Astrocyte (in vitro differentiated cells and primary cell): ENCODE data around the gene TATDN2. TPM values are rescaled to one million over a fixed set of nuclear protein-coding genes. Genes with fewer than 3 reads are reported as not detected.
A peak's percentile ranks its signal among the peaks of the same experiment; 100 is the strongest.

Experiments used
- DNase-seq: peaks from one replicate; pipeline ENCODE4 v3.0.0-alpha.2; 2010; ENCODE audit warnings: low read depth
- FAIRE-seq: peaks from 2 replicates; lab custom pipeline; 2011; peaks lifted over from hg19 to GRCh38; lab: Jason Lieb, UNC
- H2AFZ ChIP-seq: 2 replicates; pipeline ENCODE4 v1.6.0; 2012; ENCODE audit warnings: low read depth, low read length, inconsistent platforms
- H3K27ac ChIP-seq: 2 replicates; pipeline ENCODE4 v1.5.1; 2011; ENCODE audit warnings: low read depth, low read length, inconsistent platforms
- H3K27me3 ChIP-seq: 2 replicates; pipeline ENCODE4 v1.6.0; 2011; ENCODE audit warnings: low read length, inconsistent platforms; ENCODE audit not compliant: insufficient read depth
- H3K36me3 ChIP-seq: 2 replicates; pipeline ENCODE4 v1.5.1; 2011; ENCODE audit warnings: low read length, inconsistent platforms; ENCODE audit not compliant: insufficient read depth
- H3K4me1 ChIP-seq: 2 replicates; pipeline ENCODE4 v1.5.1; 2011; ENCODE audit warnings: low read length, inconsistent platforms; ENCODE audit not compliant: insufficient read depth
- H3K4me2 ChIP-seq: 2 replicates; pipeline ENCODE4 v1.6.0; 2012; ENCODE audit warnings: low read length, inconsistent platforms
- H3K4me3 ChIP-seq: 2 replicates; pipeline ENCODE4 v1.5.1; 2011; ENCODE audit warnings: low read depth, mild to moderate bottlenecking, low read length, inconsistent platforms; ENCODE audit not compliant: insufficient read depth
- H3K79me2 ChIP-seq: 2 replicates; pipeline ENCODE4 v1.6.0; 2012; ENCODE audit warnings: mild to moderate bottlenecking, low read length, inconsistent platforms; ENCODE audit not compliant: insufficient read depth
- H3K9ac ChIP-seq: 2 replicates; pipeline ENCODE4 v1.6.0; 2012; ENCODE audit warnings: mild to moderate bottlenecking, low read length, inconsistent platforms
- H3K9me3 ChIP-seq: 2 replicates; pipeline ENCODE4 v1.5.1; 2012; ENCODE audit warnings: low read depth, mild to moderate bottlenecking, low read length, inconsistent platforms; ENCODE audit not compliant: insufficient read depth
- H4K20me1 ChIP-seq: 2 replicates; pipeline ENCODE4 v1.6.0; 2012; ENCODE audit warnings: low read length, inconsistent platforms; ENCODE audit not compliant: insufficient read depth
- H3K27ac Mint-ChIP-seq: one replicate; pipeline ENCODE4 v1.8.0; 2021; ENCODE audit warnings: mild to moderate bottlenecking, mixed read lengths; ENCODE audit not compliant: unreplicated experiment
- H3K27me3 Mint-ChIP-seq: one replicate; pipeline ENCODE4 v1.8.0; 2021; ENCODE audit warnings: low read depth, mixed read lengths; ENCODE audit not compliant: unreplicated experiment
- H3K36me3 Mint-ChIP-seq: one replicate; pipeline ENCODE4 v1.8.0; 2021; ENCODE audit warnings: low read depth, mixed read lengths; ENCODE audit not compliant: unreplicated experiment
- H3K4me1 Mint-ChIP-seq: one replicate; pipeline ENCODE4 v1.8.0; 2021; ENCODE audit warnings: low read depth, mixed read lengths; ENCODE audit not compliant: unreplicated experiment
- H3K4me3 Mint-ChIP-seq: one replicate; pipeline ENCODE4 v1.8.0; 2021; ENCODE audit warnings: mild to moderate bottlenecking, moderate library complexity, mixed read lengths; ENCODE audit not compliant: unreplicated experiment
- H3K9me3 Mint-ChIP-seq: one replicate; pipeline ENCODE4 v1.8.0; 2021; ENCODE audit warnings: mild to moderate bottlenecking, mixed read lengths; ENCODE audit not compliant: unreplicated experiment
- EZH2 ChIP-seq: IDR thresholded peaks from 2 replicates; pipeline ENCODE4 v1.6.1; 2012; ENCODE audit warnings: mild to moderate bottlenecking, low read length, inconsistent platforms; ENCODE audit not compliant: insufficient read depth
- total RNA-seq: library from RNA; stranded (reverse); gene quantifications from 2 replicates; pipeline ENCODE4 v1.2.1, GENCODE V29; 2021
- TF ChIP-seq, protein P1 (sequence below): IDR thresholded peaks from 2 replicates; pipeline ENCODE4 v1.5.1; 2011; ENCODE audit warnings: low read depth, mild to moderate bottlenecking, inconsistent platforms, low read length, moderate library complexity; ENCODE audit not compliant: insufficient read depth

Gene TATDN2
- total RNA-seq, 1 donor from 2014 or later: 29.5 TPM

GRCh38 chr3:10272977-10273376 lies 24.7 kb downstream of the TATDN2 start:
- H2AFZ ChIP-seq: no peak overlapping the region

DNA sequence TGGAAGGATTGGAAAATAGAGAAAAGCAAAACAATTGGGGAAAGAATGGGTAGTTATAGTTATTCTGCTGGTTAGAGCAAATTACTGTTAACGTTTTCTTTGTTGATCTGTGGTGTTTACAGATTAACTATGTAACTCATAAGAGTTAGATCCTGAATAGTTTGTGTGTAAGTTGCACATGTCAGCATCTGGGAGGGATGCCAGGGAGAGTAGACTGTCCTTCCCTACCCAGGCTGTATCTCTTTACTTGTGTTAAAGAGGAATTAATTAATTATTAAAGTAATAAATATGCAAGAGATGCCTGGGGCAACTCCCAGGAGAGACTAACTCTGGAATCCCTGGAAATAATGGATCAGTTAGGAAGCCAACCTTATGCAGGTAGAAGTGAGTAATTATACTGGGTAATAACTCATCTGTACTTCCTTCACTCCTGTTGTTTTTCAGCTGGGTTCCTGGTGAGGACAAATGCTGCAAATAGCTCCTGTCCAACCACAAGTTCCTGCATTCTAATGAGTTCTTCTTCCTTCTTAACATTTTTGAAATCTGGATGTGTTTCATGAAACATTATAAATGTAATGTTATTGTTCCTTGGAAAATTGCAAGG lies 25.5 kb downstream of the TATDN2 start:
- H3K36me3 Mint-ChIP-seq: peaks cover 22% of the 10 kb centered on the region
- H3K9me3 ChIP-seq: no peaks in the 10 kb centered on the region
- H3K27ac Mint-ChIP-seq: no peak overlapping the region
- peaks cover 4% of the 10 kb centered on the region for H3K4me1 ChIP-seq
- no peaks in the 10 kb centered on the region for H3K27me3 ChIP-seq
- H3K4me3 ChIP-seq: no peak overlapping the region
- peaks cover 10% of the 10 kb centered on the region for H3K4me1 Mint-ChIP-seq
- no peak for TF ChIP-seq EZH2
- TF ChIP-seq, protein P1, sequence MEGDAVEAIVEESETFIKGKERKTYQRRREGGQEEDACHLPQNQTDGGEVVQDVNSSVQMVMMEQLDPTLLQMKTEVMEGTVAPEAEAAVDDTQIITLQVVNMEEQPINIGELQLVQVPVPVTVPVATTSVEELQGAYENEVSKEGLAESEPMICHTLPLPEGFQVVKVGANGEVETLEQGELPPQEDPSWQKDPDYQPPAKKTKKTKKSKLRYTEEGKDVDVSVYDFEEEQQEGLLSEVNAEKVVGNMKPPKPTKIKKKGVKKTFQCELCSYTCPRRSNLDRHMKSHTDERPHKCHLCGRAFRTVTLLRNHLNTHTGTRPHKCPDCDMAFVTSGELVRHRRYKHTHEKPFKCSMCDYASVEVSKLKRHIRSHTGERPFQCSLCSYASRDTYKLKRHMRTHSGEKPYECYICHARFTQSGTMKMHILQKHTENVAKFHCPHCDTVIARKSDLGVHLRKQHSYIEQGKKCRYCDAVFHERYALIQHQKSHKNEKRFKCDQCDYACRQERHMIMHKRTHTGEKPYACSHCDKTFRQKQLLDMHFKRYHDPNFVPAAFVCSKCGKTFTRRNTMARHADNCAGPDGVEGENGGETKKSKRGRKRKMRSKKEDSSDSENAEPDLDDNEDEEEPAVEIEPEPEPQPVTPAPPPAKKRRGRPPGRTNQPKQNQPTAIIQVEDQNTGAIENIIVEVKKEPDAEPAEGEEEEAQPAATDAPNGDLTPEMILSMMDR: no peak
- H3K27ac ChIP-seq: no peak overlapping the region
- peaks cover 86% of the 10 kb centered on the region for H4K20me1 ChIP-seq
- DNase-seq: peak; percentile 37
- no peak overlapping the region for H2AFZ ChIP-seq
- H3K4me2 ChIP-seq: no peak overlapping the region
- H3K79me2 ChIP-seq: peaks cover 84% of the 10 kb centered on the region
- no peak overlapping the region for H3K4me3 Mint-ChIP-seq
- no peaks in the 10 kb centered on the region for H3K27me3 Mint-ChIP-seq
- peaks cover 17% of the 10 kb centered on the region for H3K36me3 ChIP-seq
- no peak for FAIRE-seq
- no peaks in the 10 kb centered on the region for H3K9me3 Mint-ChIP-seq
- no peak overlapping the region for H3K9ac ChIP-seq

More at GRCh38 chr3:10272977-10273376, 24.7 kb downstream of the TATDN2 start:
- peaks cover 87% of the 10 kb centered on the region for H4K20me1 ChIP-seq
- H3K9me3 ChIP-seq: no peaks in the 10 kb centered on the region
- peaks cover 4% of the 10 kb centered on the region for H3K4me1 ChIP-seq
- FAIRE-seq (no peak), DNase-seq (no peak)
- Mint-ChIP-seq H3K4me3 (no peak overlapping the region), H3K27me3 (no peaks in the 10 kb centered on the region), H3K27ac (no peak overlapping the region), H3K36me3 (peaks cover 22% of the 10 kb centered on the region), H3K9me3 (no peaks in the 10 kb centered on the region), H3K4me1 (peaks cover 10% of the 10 kb centered on the region)
- TF ChIP-seq, protein P1: no peak
- TF ChIP-seq EZH2: no peak
- no peak overlapping the region for H3K9ac ChIP-seq
- no peaks in the 10 kb centered on the region for H3K27me3 ChIP-seq
- peaks cover 14% of the 10 kb centered on the region for H3K36me3 ChIP-seq
- no peak overlapping the region for H3K4me2 ChIP-seq
- H3K79me2 ChIP-seq: peaks cover 92% of the 10 kb centered on the region
- H3K27ac ChIP-seq: no peak overlapping the region
- H3K4me3 ChIP-seq: no peak overlapping the region

GRCh38 chr3:10274601-10275000 lies 26.3 kb downstream of the TATDN2 start:
- Mint-ChIP-seq H3K4me3 (no peak overlapping the region), H3K27ac (no peak overlapping the region), H3K4me1 (peaks cover 10% of the 10 kb centered on the region), H3K9me3 (no peaks in the 10 kb centered on the region), H3K36me3 (peaks cover 21% of the 10 kb centered on the region), H3K27me3 (no peaks in the 10 kb centered on the region)
- no peak overlapping the region for H3K4me2 ChIP-seq
- H2AFZ ChIP-seq: no peak overlapping the region
- peaks cover 77% of the 10 kb centered on the region for H3K79me2 ChIP-seq
- H3K4me3 ChIP-seq: no peak overlapping the region
- H3K27ac ChIP-seq: no peak overlapping the region
- no peak for DNase-seq
- H3K36me3 ChIP-seq: peaks cover 16% of the 10 kb centered on the region
- no peak for TF ChIP-seq EZH2
- TF ChIP-seq, protein P1: no peak
- FAIRE-seq: no peak
- peaks cover 4% of the 10 kb centered on the region for H3K4me1 ChIP-seq
- no peaks in the 10 kb centered on the region for H3K9me3 ChIP-seq
- no peaks in the 10 kb centered on the region for H3K27me3 ChIP-seq
- H4K20me1 ChIP-seq: peaks cover 80% of the 10 kb centered on the region
- no peak overlapping the region for H3K9ac ChIP-seq
